ENCODE measurements around the gene SPATS2L.
A peak's percentile ranks its signal among the peaks of the same experiment; 100 is the strongest.

Gene SPATS2L

DNA sequence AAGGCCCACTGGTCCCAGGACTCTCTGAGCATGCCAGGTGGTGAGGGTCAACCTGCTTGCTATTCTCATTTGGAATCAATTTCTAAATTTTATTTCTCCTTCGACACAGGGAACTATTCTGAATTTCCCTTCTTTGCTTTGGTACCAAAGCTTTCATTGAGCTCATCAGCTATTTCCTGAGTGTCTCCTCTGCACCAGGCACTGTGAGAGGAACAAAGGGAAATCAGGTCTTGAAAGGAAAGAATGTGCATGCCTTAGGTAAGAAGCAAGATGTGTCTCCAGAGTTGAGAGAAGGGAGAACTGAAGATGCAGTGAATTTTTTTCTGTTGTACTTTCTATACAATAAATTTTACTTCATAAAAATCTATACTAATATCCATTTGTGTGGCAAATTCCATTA lies 17.9 kb downstream of the SPATS2L start:
- Histone ChIP-seq H3K4me1 (ENCODE audit: control insufficient read depth, insufficient read depth, low read length) (peaks cover 19% of the 10 kb centered on the region), H3K36me3 (ENCODE audit: control insufficient read depth, insufficient read depth, low read length, severe bottlenecking) (no peaks in the 10 kb centered on the region), H3K4me3 (ENCODE audit: low read length) (no peak overlapping the region), H3K9me3 (ENCODE audit: control insufficient read depth, low read length) (no peaks in the 10 kb centered on the region), H3K9ac (ENCODE audit: low read length) (no peak overlapping the region), H3K27me3 (replicated peaks; ENCODE audit: control insufficient read depth, insufficient read depth, low read length) (no peaks in the 10 kb centered on the region)
- no peak for DNase-seq (ENCODE audit: low read depth)

DNA sequence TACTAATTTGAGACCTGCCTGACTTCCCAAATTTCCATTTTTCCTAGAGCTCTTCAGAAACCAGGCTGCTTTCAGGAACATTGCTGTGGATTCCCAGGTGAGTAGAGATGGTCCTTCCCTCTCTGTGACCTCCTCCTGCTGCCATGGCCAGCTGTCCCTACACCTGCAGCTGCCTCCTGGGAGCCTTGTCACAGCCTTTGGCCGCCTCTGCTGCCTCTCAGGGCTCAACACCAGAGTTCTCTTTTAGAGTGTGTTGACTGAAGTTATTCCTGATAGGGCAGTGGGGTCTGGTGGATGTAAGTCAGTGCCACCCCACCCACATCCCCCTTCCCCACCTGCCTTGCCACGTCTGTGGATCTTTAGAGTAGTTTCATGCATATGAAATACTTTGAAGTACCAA lies 22.9 kb downstream of the SPATS2L start:
- no peaks in the 10 kb centered on the region for H3K27me3 ChIP-seq (replicated peaks; ENCODE audit: control insufficient read depth, insufficient read depth, low read length)
- H3K4me1 ChIP-seq (ENCODE audit: control insufficient read depth, insufficient read depth, low read length), result peaks cover 14% of the 10 kb centered on the region
- no peak for DNase-seq (ENCODE audit: low read depth)

DNA sequence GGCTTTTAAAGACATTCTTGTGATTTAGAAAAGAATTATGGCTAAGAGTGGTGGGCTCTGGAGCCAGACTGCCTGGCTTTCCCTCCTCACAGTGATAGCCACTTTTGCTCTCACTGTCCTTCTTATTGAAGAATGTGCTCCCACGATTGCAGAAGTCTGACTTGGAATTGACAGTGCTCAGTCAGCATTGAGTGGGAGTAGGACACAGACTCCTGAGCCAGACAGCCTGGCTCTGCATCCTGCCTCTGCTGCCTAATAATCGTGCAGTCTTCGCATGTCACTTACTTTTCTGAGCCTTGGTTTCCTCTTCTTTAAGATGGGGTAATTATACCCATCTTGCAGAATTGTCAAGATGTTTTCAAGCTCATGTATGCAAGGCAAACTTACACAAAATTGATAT lies 23.3 kb downstream of the SPATS2L start:
- no peaks in the 10 kb centered on the region for H3K9me3 ChIP-seq (ENCODE audit: control insufficient read depth, low read length)
- H3K9ac ChIP-seq (ENCODE audit: low read length), result no peak overlapping the region
- peaks cover 14% of the 10 kb centered on the region for H3K4me1 ChIP-seq (ENCODE audit: control insufficient read depth, insufficient read depth, low read length)
- no peak for DNase-seq (ENCODE audit: low read depth)
- no peaks in the 10 kb centered on the region for H3K36me3 ChIP-seq (ENCODE audit: control insufficient read depth, insufficient read depth, low read length, severe bottlenecking)
- no peaks in the 10 kb centered on the region for H3K27me3 ChIP-seq (replicated peaks; ENCODE audit: control insufficient read depth, insufficient read depth, low read length)
- H3K4me3 ChIP-seq (ENCODE audit: low read length), result no peak overlapping the region

More for the DNA sequence above, 22.9 kb downstream of the SPATS2L start:
- no peaks in the 10 kb centered on the region for H3K36me3 ChIP-seq (ENCODE audit: control insufficient read depth, insufficient read depth, low read length, severe bottlenecking)
- H3K9me3 ChIP-seq (ENCODE audit: control insufficient read depth, low read length), result no peaks in the 10 kb centered on the region
- no peak overlapping the region for H3K9ac ChIP-seq (ENCODE audit: low read length)
- no peak overlapping the region for H3K4me3 ChIP-seq (ENCODE audit: low read length)

DNA sequence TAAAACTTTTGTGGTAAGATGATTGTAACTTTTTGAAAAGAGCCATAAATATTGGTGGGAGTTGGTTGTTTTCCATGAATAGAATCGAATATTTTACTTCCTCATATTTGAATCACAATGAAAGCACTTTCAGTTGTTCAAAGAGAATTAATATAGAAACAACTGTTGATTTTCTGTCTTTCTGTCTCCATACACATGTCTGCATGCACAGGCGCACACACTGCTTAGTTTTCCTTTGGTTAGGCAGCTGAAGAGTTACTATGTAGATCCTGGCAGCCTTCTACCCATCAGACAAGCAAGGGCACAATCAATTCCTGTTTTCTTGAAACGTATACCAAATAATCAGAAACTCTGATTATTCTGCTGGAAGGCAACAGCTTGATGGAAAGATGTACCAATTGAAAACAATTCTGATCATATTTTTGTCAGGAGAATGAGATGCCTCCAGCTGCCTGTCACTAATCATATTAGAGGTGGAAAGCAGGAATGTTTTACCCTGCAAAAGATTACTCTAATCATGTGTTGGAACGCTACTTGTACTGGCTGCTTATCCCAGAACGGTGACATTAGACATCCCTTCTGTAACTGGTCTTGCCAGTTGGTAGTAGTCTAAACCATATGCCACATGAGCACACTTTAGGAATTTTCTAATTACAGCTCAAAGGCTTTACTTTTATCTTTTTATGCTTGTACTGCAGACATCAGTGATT lies 24.0 kb downstream of the SPATS2L start:
- H3K9me3 ChIP-seq (ENCODE audit: control insufficient read depth, low read length), result no peaks in the 10 kb centered on the region
- no peaks in the 10 kb centered on the region for H3K27me3 ChIP-seq (replicated peaks; ENCODE audit: control insufficient read depth, insufficient read depth, low read length)
- no peak for DNase-seq (ENCODE audit: low read depth)
- no peaks in the 10 kb centered on the region for H3K36me3 ChIP-seq (ENCODE audit: control insufficient read depth, insufficient read depth, low read length, severe bottlenecking)
- H3K4me3 ChIP-seq (ENCODE audit: low read length), result no peak overlapping the region
- H3K4me1 ChIP-seq (ENCODE audit: control insufficient read depth, insufficient read depth, low read length), result peaks cover 14% of the 10 kb centered on the region
- no peak overlapping the region for H3K9ac ChIP-seq (ENCODE audit: low read length)

DNA sequence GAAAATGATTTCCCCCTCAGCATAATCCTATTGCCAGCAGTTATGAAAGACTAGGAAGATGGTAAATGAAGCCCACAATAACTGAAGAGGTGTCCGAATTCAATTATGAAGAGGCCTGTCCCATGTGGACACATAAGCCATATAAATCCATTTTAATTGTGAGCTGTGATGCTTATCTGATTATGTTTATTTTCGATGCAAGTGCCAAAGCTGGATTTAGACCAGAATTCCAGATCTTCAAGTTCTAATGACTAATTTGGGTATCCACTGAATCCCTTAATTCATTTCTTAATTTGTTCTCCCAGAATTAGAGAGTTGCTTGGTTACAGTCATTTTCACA lies 24.5 kb downstream of the SPATS2L start:
- no peaks in the 10 kb centered on the region for H3K27me3 ChIP-seq (replicated peaks; ENCODE audit: control insufficient read depth, insufficient read depth, low read length)
- no peaks in the 10 kb centered on the region for H3K9me3 ChIP-seq (ENCODE audit: control insufficient read depth, low read length)
- no peak overlapping the region for H3K4me3 ChIP-seq (ENCODE audit: low read length)
- H3K4me1 ChIP-seq (ENCODE audit: control insufficient read depth, insufficient read depth, low read length), result peaks cover 14% of the 10 kb centered on the region
- H3K36me3 ChIP-seq (ENCODE audit: control insufficient read depth, insufficient read depth, low read length, severe bottlenecking), result no peaks in the 10 kb centered on the region
- no peak for DNase-seq (ENCODE audit: low read depth)
- H3K9ac ChIP-seq (ENCODE audit: low read length), result no peak overlapping the region

DNA sequence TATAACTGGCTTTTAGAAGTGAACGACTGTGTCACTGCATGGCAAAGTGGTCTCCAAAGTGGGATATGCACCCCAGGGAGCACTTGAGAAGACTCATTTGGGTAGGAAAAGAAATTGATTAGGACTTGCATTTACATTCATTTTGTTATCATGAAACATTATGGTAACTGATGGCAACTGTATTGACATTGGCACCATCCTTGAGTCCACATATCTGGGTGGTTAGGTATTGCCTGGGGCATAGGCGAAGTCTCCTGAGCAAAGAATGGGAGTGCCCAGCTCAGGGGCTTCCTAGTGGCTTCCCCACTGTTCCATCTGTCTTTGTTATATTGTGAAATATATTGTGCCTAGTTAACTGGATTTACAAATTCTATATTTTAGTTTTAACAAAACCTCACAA lies 29.2 kb downstream of the SPATS2L start:
- Histone ChIP-seq H3K9me3 (ENCODE audit: control insufficient read depth, low read length) (no peaks in the 10 kb centered on the region), H3K4me1 (ENCODE audit: control insufficient read depth, insufficient read depth, low read length) (peaks cover 24% of the 10 kb centered on the region), H3K4me3 (ENCODE audit: low read length) (no peak overlapping the region), H3K27me3 (replicated peaks; ENCODE audit: control insufficient read depth, insufficient read depth, low read length) (no peaks in the 10 kb centered on the region), H3K36me3 (ENCODE audit: control insufficient read depth, insufficient read depth, low read length, severe bottlenecking) (no peaks in the 10 kb centered on the region), H3K9ac (ENCODE audit: low read length) (no peak overlapping the region)
- DNase-seq (ENCODE audit: low read depth), result peak; percentile 30

DNA sequence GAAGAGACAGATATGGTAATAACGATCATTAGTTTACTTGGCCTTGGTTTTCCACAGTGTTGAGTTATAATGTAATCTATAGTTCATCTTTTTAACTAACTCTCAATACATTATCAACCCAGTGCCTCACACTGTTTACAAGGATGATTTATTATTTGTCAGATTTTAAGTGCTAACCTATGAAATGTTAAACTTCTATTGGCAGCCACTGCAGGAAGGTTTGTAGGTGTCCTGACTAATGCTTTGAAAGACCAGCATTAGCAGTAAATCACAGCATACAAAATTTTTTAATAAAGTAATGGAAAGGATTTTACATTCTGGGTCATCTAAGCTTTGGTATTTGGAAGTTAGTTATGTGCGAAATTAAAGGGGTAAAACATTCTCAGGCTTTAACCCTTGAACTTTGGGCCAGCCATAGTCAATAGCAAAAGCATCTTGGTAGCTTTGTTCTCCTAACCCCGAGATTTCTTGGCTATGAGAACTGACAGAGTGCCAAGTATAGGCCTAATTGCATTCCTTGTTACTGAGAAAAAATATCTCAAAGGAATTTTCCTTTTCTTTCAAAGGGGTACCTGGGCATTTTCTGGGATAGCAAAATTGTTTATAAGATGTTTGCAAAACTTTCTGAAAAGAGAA lies 30.6 kb downstream of the SPATS2L start:
- no peaks in the 10 kb centered on the region for H3K36me3 ChIP-seq (ENCODE audit: control insufficient read depth, insufficient read depth, low read length, severe bottlenecking)
- H3K9ac ChIP-seq (ENCODE audit: low read length), result no peak overlapping the region
- H3K4me3 ChIP-seq (ENCODE audit: low read length), result no peak overlapping the region
- H3K4me1 ChIP-seq (ENCODE audit: control insufficient read depth, insufficient read depth, low read length), result peaks cover 24% of the 10 kb centered on the region
- peak; percentile 31 for DNase-seq (ENCODE audit: low read depth)
- H3K27me3 ChIP-seq (replicated peaks; ENCODE audit: control insufficient read depth, insufficient read depth, low read length), result no peaks in the 10 kb centered on the region
- H3K9me3 ChIP-seq (ENCODE audit: control insufficient read depth, low read length), result no peaks in the 10 kb centered on the region

DNA sequence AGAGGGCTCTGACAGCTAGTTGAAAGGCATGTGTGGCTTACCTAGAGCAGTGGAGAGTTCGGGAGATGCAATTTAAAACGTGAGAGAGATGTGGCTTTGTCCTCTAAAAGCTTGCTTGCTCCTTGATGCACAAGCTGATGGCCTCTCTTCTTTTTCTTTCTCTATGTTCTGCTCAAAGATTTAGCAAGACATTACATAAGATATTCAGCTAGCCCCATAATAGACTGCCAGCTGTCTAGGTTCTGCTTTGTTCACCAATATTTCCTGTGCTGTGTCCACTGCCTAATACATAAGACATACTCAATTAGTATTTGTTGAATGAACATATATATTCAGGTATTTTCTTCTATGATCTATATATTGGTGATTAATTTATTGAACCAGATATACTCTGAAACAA lies 31.1 kb downstream of the SPATS2L start:
- no peaks in the 10 kb centered on the region for H3K27me3 ChIP-seq (replicated peaks; ENCODE audit: control insufficient read depth, insufficient read depth, low read length)
- H3K9me3 ChIP-seq (ENCODE audit: control insufficient read depth, low read length), result no peaks in the 10 kb centered on the region
- H3K4me3 ChIP-seq (ENCODE audit: low read length), result no peak overlapping the region
- no peaks in the 10 kb centered on the region for H3K36me3 ChIP-seq (ENCODE audit: control insufficient read depth, insufficient read depth, low read length, severe bottlenecking)
- peak; percentile 26 for DNase-seq (ENCODE audit: low read depth)
- H3K9ac ChIP-seq (ENCODE audit: low read length), result no peak overlapping the region
- peaks cover 24% of the 10 kb centered on the region for H3K4me1 ChIP-seq (ENCODE audit: control insufficient read depth, insufficient read depth, low read length)

DNA sequence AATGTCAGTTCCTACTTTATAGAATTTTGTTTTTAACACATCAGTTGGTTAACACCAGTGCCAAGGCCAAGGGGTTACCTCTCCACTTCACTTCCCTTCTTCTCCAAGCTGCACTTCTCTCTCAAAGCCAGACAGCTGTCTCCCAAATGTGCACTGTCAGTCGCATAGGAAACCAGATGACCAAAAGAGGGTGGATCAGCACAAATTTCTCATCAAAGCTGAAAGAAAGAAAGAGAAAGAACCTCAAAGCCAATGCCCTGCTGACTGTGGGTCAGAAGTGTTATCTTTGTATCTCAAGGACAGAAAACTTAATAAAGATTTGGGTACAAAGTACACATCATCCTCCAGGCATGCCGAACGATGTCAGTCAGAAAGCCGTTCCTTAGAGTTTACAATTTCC lies 32.2 kb downstream of the SPATS2L start:
- Histone ChIP-seq H3K36me3 (ENCODE audit: control insufficient read depth, insufficient read depth, low read length, severe bottlenecking) (no peaks in the 10 kb centered on the region), H3K9ac (ENCODE audit: low read length) (no peak overlapping the region), H3K9me3 (ENCODE audit: control insufficient read depth, low read length) (no peaks in the 10 kb centered on the region), H3K4me3 (ENCODE audit: low read length) (peak overlapping the region; percentile 24), H3K4me1 (ENCODE audit: control insufficient read depth, insufficient read depth, low read length) (peaks cover 24% of the 10 kb centered on the region), H3K27me3 (replicated peaks; ENCODE audit: control insufficient read depth, insufficient read depth, low read length) (no peaks in the 10 kb centered on the region)
- DNase-seq (ENCODE audit: low read depth), result peak; percentile 42

DNA sequence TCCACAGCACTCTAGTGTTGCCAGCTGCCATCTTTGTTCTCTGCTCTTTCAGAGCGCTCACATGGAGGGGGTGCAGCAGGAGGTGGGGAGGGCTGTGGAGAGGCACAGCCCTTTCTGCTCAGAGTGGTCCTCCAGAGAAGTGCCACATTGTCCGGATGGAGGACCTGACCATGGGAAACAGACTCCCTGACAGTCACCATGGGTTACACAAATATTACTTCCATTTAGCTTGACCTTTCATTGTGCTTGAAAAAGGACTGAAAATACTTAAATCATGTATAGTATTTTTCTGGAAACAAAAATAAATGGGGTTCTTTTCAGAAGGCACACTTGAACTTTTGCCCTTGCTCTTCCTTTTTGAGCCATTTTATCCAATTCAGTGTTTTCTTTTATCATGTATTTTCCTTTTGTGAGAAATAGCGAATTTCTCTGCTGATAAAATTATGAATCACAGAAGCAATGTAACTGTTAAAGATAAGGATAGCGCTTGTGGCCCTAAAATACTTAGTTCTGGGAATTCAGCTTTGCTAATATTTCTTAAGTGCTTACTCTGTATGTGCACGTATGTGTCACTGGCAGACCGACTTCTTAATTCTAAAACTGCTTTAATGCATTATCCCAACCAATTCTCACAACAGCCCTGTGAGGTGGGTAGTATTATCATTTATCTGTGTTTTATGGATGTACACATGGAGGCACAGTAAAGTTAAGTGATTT lies 34.2 kb downstream of the SPATS2L start:
- Histone ChIP-seq H3K9ac (ENCODE audit: low read length) (no peak overlapping the region), H3K4me1 (ENCODE audit: control insufficient read depth, insufficient read depth, low read length) (peaks cover 26% of the 10 kb centered on the region), H3K4me3 (ENCODE audit: low read length) (no peak overlapping the region), H3K9me3 (ENCODE audit: control insufficient read depth, low read length) (no peaks in the 10 kb centered on the region), H3K36me3 (ENCODE audit: control insufficient read depth, insufficient read depth, low read length, severe bottlenecking) (no peaks in the 10 kb centered on the region), H3K27me3 (replicated peaks; ENCODE audit: control insufficient read depth, insufficient read depth, low read length) (no peaks in the 10 kb centered on the region)
- no peak for DNase-seq (ENCODE audit: low read depth)

DNA sequence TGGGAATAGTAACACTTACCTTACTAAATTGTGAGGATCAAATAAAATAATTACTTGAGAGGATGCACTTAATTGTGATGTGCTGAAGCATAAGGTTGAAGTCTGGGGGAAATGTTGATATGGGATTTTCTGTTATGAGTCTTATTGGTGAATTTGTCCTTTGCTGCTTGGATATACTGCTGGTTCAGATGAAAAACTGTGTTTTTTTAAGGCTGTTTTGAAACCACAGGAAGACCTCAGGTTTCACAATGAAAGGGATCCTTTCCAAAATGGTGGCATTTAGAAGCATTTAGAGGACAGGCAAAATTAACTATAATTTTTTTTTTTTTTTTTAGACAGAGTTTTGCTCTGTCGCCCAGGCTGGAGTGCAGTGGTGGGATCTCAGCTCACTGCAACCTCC lies 34.9 kb downstream of the SPATS2L start:
- no peaks in the 10 kb centered on the region for H3K9me3 ChIP-seq (ENCODE audit: control insufficient read depth, low read length)
- no peak overlapping the region for H3K9ac ChIP-seq (ENCODE audit: low read length)
- no peaks in the 10 kb centered on the region for H3K27me3 ChIP-seq (replicated peaks; ENCODE audit: control insufficient read depth, insufficient read depth, low read length)
- no peak overlapping the region for H3K4me3 ChIP-seq (ENCODE audit: low read length)
- DNase-seq (ENCODE audit: low read depth), result peak; percentile 42
- H3K4me1 ChIP-seq (ENCODE audit: control insufficient read depth, insufficient read depth, low read length), result peaks cover 33% of the 10 kb centered on the region
- no peaks in the 10 kb centered on the region for H3K36me3 ChIP-seq (ENCODE audit: control insufficient read depth, insufficient read depth, low read length, severe bottlenecking)

All from adipocyte (in vitro differentiated cells).